Activated CD8-positive, alpha-beta memory T cell treated with anti-CD3 and anti-CD28 coated beads for 48 hours (primary cell): ENCODE results near the gene IFNB1.

ENCODE experiments used
- DNase-seq, 3 experiments: peaks; one replicate each; pipeline ENCODE4 v3.0.0-alpha.2; 2020; ENCODE audit warnings: low read depth in 2 of 3, low spot score in 2 of 3

The IFNB1 gene

DNA sequence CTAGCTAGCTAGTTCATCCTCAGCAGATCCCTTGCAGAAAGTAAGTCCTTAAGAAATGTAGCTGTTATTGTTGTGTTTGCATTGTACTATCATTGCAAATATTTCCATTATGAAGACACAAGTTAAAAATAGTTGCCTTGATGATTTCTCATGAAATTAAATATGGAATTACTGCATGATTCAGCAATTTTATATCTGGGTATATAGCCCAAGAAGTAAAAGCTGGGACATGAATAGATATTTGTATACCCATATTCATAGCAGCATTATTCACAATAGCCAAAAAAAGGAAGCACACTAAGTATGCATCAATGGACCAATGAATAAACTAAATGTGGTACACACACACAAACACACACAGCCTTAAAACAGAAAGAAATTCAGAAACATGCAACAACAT, 6.8 kb downstream of the IFNB1 start:
- DNase-seq = no peak

DNA sequence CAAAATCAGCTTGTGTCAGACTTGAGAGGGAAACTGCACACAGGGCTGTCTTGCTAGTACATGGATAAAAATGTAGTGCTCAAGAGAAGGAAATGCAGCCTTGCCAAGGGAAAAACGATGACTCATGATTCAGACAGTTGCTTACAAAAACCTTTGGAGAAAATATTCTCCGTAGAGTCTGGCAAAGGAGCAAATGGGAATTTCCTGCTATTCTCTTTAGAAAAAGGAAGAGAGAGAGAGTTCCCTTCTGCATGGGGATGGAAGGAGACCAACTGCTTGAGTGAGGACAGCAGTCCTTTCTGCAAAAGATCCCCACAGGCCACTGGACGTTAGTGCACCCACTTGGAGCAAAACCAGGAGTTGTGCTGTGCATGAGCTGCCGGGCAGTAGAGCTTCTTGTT, 7.6 kb downstream of the IFNB1 start:
- no peak for DNase-seq

GRCh38 chr9:21060919-21061561, 16.7 kb downstream of the IFNB1 start:
- DNase-seq = no peak

GRCh38 chr9:21056931-21057330, 20.8 kb downstream of the IFNB1 start:
- DNase-seq = no peak

- DNase-seq = no peak
Measured at GRCh38 chr9:21053851-21054250, 23.9 kb downstream of the IFNB1 start.

DNA sequence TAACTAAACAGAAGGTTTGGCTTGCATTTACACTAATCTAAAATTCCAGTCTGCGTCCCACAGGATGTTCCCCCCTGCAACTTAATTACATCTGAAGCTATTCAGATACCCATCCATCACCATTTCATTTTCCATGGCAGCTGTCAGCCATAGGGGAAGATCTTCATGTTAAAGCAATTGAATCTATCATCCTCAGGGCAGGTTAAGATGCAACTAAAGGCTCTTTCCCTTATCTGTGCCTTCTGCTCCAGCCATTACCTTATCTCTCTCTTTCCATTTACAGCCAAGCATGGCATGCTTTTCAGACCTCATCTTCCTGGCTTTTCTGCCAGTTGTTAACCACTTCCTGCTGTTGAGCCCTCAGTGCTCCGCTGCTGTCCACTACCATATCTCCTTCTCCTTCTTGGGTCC, 30.5 kb downstream of the IFNB1 start:
- no peak for DNase-seq

GRCh38 chr9:21043841-21044240, 33.9 kb downstream of the IFNB1 start:
- no peak for DNase-seq

- DNase-seq = no peak
Measured at GRCh38 chr9:21042466-21042865, 35.3 kb downstream of the IFNB1 start.

DNA sequence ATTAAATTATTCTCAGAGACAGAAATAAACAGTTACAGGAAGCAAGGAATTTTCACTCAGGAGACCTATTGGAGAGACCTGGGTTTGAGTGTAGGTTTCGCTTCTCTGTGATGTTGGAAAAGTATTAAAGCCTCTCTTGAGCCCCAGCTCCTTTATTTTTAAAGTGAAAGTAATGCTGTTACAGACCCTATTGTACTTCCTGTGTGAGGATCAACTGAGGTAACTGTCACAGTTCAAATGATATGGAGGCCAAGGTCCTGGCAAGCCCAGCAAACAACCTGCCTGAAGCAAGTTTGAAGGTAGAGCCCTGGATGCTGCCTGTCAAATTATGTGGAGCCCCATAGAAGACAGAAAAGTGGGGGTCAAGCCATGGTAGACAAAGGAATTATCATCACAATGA, 38.4 kb downstream of the IFNB1 start:
- no peak for DNase-seq

- no peak for DNase-seq
Measured at GRCh38 chr9:21037278-21037677, 40.5 kb downstream of the IFNB1 start.

DNA sequence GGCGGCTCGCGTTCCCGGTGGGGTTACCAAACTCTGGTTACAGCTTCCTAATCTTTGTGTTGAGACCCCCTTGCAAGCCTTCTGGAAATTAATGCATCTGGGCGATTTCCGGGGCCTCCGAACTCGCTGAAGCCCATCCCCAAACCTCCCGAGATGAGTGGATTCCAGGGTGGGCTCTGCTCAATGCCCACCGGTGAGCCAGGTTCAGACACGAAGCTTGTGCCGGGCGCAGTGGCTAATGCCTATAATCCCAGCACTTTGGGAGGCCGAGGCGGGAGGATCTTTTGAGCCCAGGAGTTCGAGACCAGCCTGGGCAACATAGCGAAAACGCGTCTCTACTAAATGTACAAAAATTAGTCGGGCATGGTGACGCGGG, 45.9 kb downstream of the IFNB1 start:
- DNase-seq = no peak

DNA sequence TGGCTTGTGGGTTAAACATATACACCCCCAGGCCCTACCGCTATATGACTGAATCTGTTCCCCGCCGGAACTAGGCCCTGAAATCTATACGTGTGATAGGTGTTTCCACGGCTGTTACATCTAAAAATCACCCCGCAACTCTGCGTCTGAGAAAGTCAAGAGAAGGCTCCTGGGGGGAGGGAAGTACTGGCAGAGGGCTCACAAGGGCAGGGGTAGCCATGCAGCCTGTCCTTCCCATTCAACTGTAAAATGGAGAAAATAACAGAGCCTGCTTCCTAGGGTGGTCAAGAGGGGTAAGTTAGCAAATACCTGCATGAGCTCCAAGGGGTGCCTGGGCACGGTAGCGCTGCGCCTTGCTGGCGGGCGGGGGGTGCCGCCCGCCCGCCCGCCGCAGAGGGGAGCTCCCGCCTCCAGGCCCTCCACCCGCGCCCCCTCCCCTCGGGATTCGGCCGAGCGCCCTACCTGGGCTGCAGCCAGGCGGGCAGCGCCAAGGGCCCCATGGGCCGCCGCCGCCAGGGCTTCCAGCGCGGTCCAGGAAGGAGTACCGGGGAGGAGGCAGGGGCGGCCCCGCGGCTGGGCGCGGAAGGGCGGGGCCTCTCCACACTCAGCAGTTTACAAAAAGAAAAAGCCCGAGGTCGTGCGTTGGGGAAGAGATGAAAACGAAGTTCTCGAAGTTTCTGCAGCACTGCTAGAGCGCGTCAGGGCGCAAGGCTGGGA, 46.5 kb downstream of the IFNB1 start, which contains the start of gene HACD4:
HACD4 (minus strand) TSS at position 550 of the 717 bp plus-strand sequence; CDS start at position 500, 50 bp downstream.
- DNase-seq = peak; percentile 13 to 43 (median 27)

- DNase-seq = no peak
Measured at GRCh38 chr9:21030389-21031035, 47.2 kb downstream of the IFNB1 start.

DNA sequence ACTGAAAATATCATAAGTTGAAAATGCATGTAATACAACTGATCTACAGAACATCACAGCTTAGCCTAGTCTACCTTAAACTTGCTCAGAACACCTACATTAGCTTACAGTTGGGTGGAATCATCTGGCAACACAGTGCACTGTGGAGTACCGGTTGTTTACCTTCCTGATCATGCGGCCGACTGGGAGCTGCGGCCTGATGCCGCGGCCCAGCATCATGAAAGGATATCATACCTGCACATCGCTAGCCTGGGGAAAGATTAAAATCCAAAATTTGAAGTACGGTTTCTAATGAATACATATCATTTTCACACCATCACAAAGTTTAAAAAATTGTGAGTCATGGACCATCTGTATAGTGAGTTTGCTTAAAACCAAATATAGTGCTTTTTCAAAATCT, 48.1 kb downstream of the IFNB1 start:
- no peak for DNase-seq

- DNase-seq = no peak
Measured at GRCh38 chr9:21028466-21028865, 49.3 kb downstream of the IFNB1 start.

GRCh38 chr9:21027295-21027694, 50.4 kb downstream of the IFNB1 start:
- DNase-seq = no peak
